HG03108 (cell line): ENCODE data around the gene OCA2.

Source experiments
- ATAC-seq: cut with Tn5 transposase; IDR thresholded peaks from one replicate; pipeline ENCODE4 v1.9.1; 2021; ENCODE audit warnings: moderate library complexity; ENCODE audit not compliant: unreplicated experiment

Gene OCA2

GRCh38 chr15:28005004-28005527 is 94.0 kb downstream of the OCA2 start:
- ATAC-seq = no peak

GRCh38 chr15:28004143-28005003 is 94.7 kb downstream of the OCA2 start:
- ATAC-seq = no peak

- no peak for ATAC-seq
Measured at GRCh38 chr15:28003302-28004037, 95.6 kb downstream of the OCA2 start.

GRCh38 chr15:28002867-28003266 is 96.2 kb downstream of the OCA2 start:
- no peak for ATAC-seq

GRCh38 chr15:28002136-28002861 is 96.8 kb downstream of the OCA2 start:
- no peak for ATAC-seq

GRCh38 chr15:28001641-28002040 is 97.5 kb downstream of the OCA2 start:
- ATAC-seq = no peak

- no peak for ATAC-seq
Measured at GRCh38 chr15:27993996-27994780, 104.9 kb downstream of the OCA2 start.

GRCh38 chr15:27993544-27993943 is 105.6 kb downstream of the OCA2 start:
- ATAC-seq = no peak

GRCh38 chr15:27990521-27991515 is 108.3 kb downstream of the OCA2 start:
- ATAC-seq = no peak

- ATAC-seq = no peak
Measured at GRCh38 chr15:27989838-27990237, 109.3 kb downstream of the OCA2 start.

- no peak for ATAC-seq
Measured at GRCh38 chr15:27989427-27989826, 109.7 kb downstream of the OCA2 start.

- ATAC-seq = no peak
Measured at GRCh38 chr15:27985099-27985498, 114.0 kb downstream of the OCA2 start.

- no peak for ATAC-seq
Measured at GRCh38 chr15:27983496-27983895, 115.6 kb downstream of the OCA2 start.

- ATAC-seq = no peak
Measured at GRCh38 chr15:27977696-27978095, 121.4 kb downstream of the OCA2 start.

- no peak for ATAC-seq
Measured at GRCh38 chr15:27973886-27974285, 125.2 kb downstream of the OCA2 start.

GRCh38 chr15:27970661-27971392 is 128.3 kb downstream of the OCA2 start:
- no peak for ATAC-seq

- no peak for ATAC-seq
Measured at GRCh38 chr15:27967541-27967940, 131.6 kb downstream of the OCA2 start.

- ATAC-seq = no peak
Measured at GRCh38 chr15:27965546-27965945, 133.6 kb downstream of the OCA2 start.

GRCh38 chr15:27961801-27962200 is 137.3 kb downstream of the OCA2 start:
- ATAC-seq = no peak
